B cell (primary cell): ENCODE measurements around the gene RSPRY1. TPM values are rescaled to one million over a fixed set of nuclear protein-coding genes. Genes with fewer than 3 reads are reported as not detected.

Experiments used
- ATAC-seq: fragments of 200-7000 bp; cut with Tn5 transposase; one replicate; pipeline ENCODE4 v1.10.0; 2021; ENCODE audit warnings: low read depth, mild to moderate bottlenecking, moderate number of reproducible peaks, moderate library complexity
- CTCF ChIA-PET: fragments of 350-600 bp; sonication (Branson Sonifier 250); formaldehyde crosslinking; loops from one replicate; lab custom pipeline; 2021; ENCODE audit warnings: antibody characterized with exemption, inconsistent platforms; lab: Charles Lee
- POLR2A ChIA-PET: fragments of 350-600 bp; sonication (Branson Sonifier 250); formaldehyde crosslinking; loops from one replicate; lab custom pipeline; 2021; ENCODE audit warnings: antibody characterized with exemption; lab: Charles Lee
- DNase-seq: peaks from one replicate; pipeline ENCODE4 v3.0.0; 2013
- H2AFZ ChIP-seq: 2 replicates; pipeline ENCODE4 v1.6.1; 2012; ENCODE audit warnings: mild to moderate bottlenecking, low read depth, low read length; ENCODE audit not compliant: insufficient read depth, poor library complexity, severe bottlenecking
- H3K27ac ChIP-seq, 2 donors: 1 replicate in 1 of 2; 2 replicates in 1 of 2; pipeline ENCODE4 v1.5.1; 2012 to 2013; ENCODE audit warnings: low read length in 2 of 2, mild to moderate bottlenecking in 2 of 2, moderate library complexity in 1 of 2
- H3K27me3 ChIP-seq, 4 experiments: fragments of 200-600 bp in 1 of 4; sonication (generic) in 1 of 4; replicated peaks in 1 of 4; 1 replicate in 2 of 4; 2 replicates in 2 of 4; pipeline versions ENCODE4 v1.6.1 to v1.7.0; 2013 to 2016; ENCODE audit warnings: low read length in 3 of 4, mild to moderate bottlenecking in 2 of 4, mixed read lengths in 1 of 4, moderate library complexity in 1 of 4; ENCODE audit not compliant: insufficient read depth in 4 of 4, control insufficient read depth in 3 of 4; ENCODE audit errors: control extremely low read depth in 1 of 4
- H3K36me3 ChIP-seq, 2 experiments: replicated peaks in 1 of 2; 1 replicate in 1 of 2; 2 replicates in 1 of 2; pipeline versions ENCODE4 v1.6.1 to v1.7.1; 2013; ENCODE audit warnings: low read length in 1 of 2; ENCODE audit not compliant: insufficient read depth in 2 of 2, control insufficient read depth in 1 of 2; ENCODE audit errors: control extremely low read depth in 1 of 2, extremely low read depth in 1 of 2
- H3K4me1 ChIP-seq, 2 donors: fragments of 200-600 bp in 1 of 2; sonication (generic) in 1 of 2; 1 replicate in 1 of 2; 2 replicates in 1 of 2; pipeline versions ENCODE4 v1.5.1 to v1.6.1; 2013 to 2017; ENCODE audit warnings: low read length in 2 of 2; ENCODE audit not compliant: control insufficient read depth in 2 of 2, insufficient read depth in 2 of 2
- H3K4me2 ChIP-seq: replicated peaks from 2 replicates; pipeline ENCODE3; 2012; ENCODE audit warnings: mild to moderate bottlenecking, low read depth, low read length; ENCODE audit not compliant: poor library complexity, severe bottlenecking
- H3K4me3 ChIP-seq, 5 experiments: fragments of 200-600 bp in 1 of 5; sonication (generic) in 1 of 5; 1 replicate in 3 of 5; 2 replicates in 2 of 5; pipeline versions ENCODE4 v1.5.1 to v1.7.0; 2011 to 2016; ENCODE audit warnings: low read length in 4 of 5, mild to moderate bottlenecking in 4 of 5, low read depth in 2 of 5, control low read depth in 1 of 5, moderate library complexity in 1 of 5; ENCODE audit not compliant: insufficient read depth in 1 of 5; ENCODE audit errors: control extremely low read depth in 1 of 5, extremely low read depth in 1 of 5
- H3K79me2 ChIP-seq: fragments of 200-600 bp; sonication (generic); one replicate; pipeline ENCODE4 v1.6.0; 2016; ENCODE audit warnings: low read length; ENCODE audit not compliant: control insufficient read depth, insufficient read depth
- H3K9ac ChIP-seq: fragments of 200-600 bp; sonication (generic); 2 replicates; pipeline ENCODE4 v1.6.1; 2017; ENCODE audit warnings: mild to moderate bottlenecking, low read length, moderate library complexity
- H3K9me3 ChIP-seq, 3 donors: one replicate each; pipeline versions ENCODE4 v1.6.1 to v1.7.1; 2013; ENCODE audit warnings: low read length in 2 of 3; ENCODE audit not compliant: control insufficient read depth in 2 of 3, insufficient read depth in 1 of 3; ENCODE audit errors: control extremely low read depth in 1 of 3
- H4K20me1 ChIP-seq: 2 replicates; pipeline ENCODE4 v1.6.0; 2012; ENCODE audit warnings: mild to moderate bottlenecking, low read length; ENCODE audit not compliant: insufficient read depth, control insufficient read depth, poor library complexity, severe bottlenecking
- H3K27ac Mint-ChIP-seq: one replicate; pipeline ENCODE4 v1.8.0; 2021; ENCODE audit warnings: mixed read lengths
- H3K27me3 Mint-ChIP-seq: one replicate; pipeline ENCODE4 v1.8.0; 2021; ENCODE audit warnings: mixed read lengths
- H3K4me1 Mint-ChIP-seq: one replicate; pipeline ENCODE4 v1.8.0; 2021; ENCODE audit warnings: mixed read lengths
- H3K4me3 Mint-ChIP-seq: one replicate; pipeline ENCODE4 v1.8.0; 2021; ENCODE audit warnings: mixed read lengths
- H3K9me3 Mint-ChIP-seq: one replicate; pipeline ENCODE4 v1.8.0; 2022; ENCODE audit warnings: mixed read lengths; ENCODE audit not compliant: insufficient read depth
- EZH2 ChIP-seq: IDR thresholded peaks from 2 replicates; pipeline ENCODE4 v1.6.1; 2012; ENCODE audit warnings: borderline replicate concordance, low read depth, mild to moderate bottlenecking, moderate library complexity, low read length; ENCODE audit not compliant: insufficient read depth, poor library complexity, severe bottlenecking
- WGBS: methylation state at CpG from one replicate; pipeline ENCODE4 v1.1.5; 2013; ENCODE audit warnings: missing lambda C conversion rate; ENCODE audit not compliant: insufficient coverage; 5-methylcytosine and 5-hydroxymethylcytosine counted together
- intact Hi-C: fragments of 100-400 bp; cut with micrococcal nuclease; formaldehyde crosslinking; loops from one replicate; pipeline ENCODE4 v1.10.0; 2022
- polyA plus RNA-seq: library from polyadenylated mRNA; depleted of rRNA; stranded (reverse); fragments of >200 nt; gene quantifications from 2 replicates; pipeline ENCODE4 v1.2.3, GENCODE V29; 2012
- total RNA-seq, 2 donors: library from RNA; stranded (reverse); fragments of 120-200 nt in 1 of 2; gene quantifications; 1 replicate in 1 of 2; 2 replicates in 1 of 2; pipeline versions ENCODE4 v1.2.3 to v1.2.4, GENCODE V29; 2013 to 2022
- TF ChIP-seq, protein P1 (sequence below): fragments of 200-600 bp; IDR thresholded peaks from one replicate; pipeline ENCODE4 v1.8.0; 2022; ENCODE audit warnings: antibody characterized with exemption, mild to moderate bottlenecking

Gene RSPRY1
- total and polyA plus RNA-seq, 2 donors (not counting 1 experiment from before 2014, with no cell fraction given) = 9.6 to 38.4 TPM

DNA sequence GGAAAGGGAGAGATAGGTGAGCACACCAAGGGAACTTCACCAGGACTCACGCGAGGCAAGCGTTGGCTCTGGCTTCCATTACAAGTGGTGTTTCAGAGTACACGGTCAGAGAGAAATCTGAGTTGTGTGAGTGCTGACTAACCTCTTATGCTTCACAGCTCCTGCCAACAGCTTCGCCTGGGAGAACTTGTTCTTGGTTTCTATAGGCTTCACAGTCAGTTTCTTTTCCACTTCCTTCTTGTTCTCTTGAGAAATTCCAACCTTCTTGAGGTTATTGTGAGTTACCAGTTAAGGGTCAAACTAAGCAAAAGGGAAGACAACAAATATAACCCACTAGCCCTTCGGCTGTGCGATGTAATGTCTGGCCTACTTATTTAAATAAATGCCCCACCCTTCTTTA lies 19.2 kb upstream of the RSPRY1 start:
- no peak overlapping the region for H3K27ac ChIP-seq
- H3K9me3 ChIP-seq = no peaks in the 10 kb centered on the region
- no peak for TF ChIP-seq EZH2
- TF ChIP-seq, protein P1, sequence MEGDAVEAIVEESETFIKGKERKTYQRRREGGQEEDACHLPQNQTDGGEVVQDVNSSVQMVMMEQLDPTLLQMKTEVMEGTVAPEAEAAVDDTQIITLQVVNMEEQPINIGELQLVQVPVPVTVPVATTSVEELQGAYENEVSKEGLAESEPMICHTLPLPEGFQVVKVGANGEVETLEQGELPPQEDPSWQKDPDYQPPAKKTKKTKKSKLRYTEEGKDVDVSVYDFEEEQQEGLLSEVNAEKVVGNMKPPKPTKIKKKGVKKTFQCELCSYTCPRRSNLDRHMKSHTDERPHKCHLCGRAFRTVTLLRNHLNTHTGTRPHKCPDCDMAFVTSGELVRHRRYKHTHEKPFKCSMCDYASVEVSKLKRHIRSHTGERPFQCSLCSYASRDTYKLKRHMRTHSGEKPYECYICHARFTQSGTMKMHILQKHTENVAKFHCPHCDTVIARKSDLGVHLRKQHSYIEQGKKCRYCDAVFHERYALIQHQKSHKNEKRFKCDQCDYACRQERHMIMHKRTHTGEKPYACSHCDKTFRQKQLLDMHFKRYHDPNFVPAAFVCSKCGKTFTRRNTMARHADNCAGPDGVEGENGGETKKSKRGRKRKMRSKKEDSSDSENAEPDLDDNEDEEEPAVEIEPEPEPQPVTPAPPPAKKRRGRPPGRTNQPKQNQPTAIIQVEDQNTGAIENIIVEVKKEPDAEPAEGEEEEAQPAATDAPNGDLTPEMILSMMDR = no peak
- H3K9me3 Mint-ChIP-seq = no peaks in the 10 kb centered on the region
- peaks cover 8% of the 10 kb centered on the region for H3K4me1 Mint-ChIP-seq
- H3K9ac ChIP-seq = no peak overlapping the region
- intact Hi-C loops = loop anchor here (5.0 to 10.0 kb wide), 2 partner anchors 232 to 300 kb away; partner anchors contain the start of genes HERPUD1 and SLC12A3
- H4K20me1 ChIP-seq = peaks cover 4% of the 10 kb centered on the region
- H3K27me3 ChIP-seq = no peaks in the 10 kb centered on the region
- peaks cover 21% of the 10 kb centered on the region for H3K79me2 ChIP-seq
- H2AFZ ChIP-seq = no peak overlapping the region
- H3K4me2 ChIP-seq = no peak overlapping the region
- no peak overlapping the region for H3K4me3 Mint-ChIP-seq
- H3K36me3 ChIP-seq = peaks cover 1 to 75% of the 10 kb centered on the region in 2 experiments
- H3K4me1 ChIP-seq = no peaks in the 10 kb centered on the region
- no peak overlapping the region for H3K4me3 ChIP-seq
- DNase-seq (no peak), ATAC-seq (no peak)
- H3K27me3 Mint-ChIP-seq = no peaks in the 10 kb centered on the region
- no peak overlapping the region for H3K27ac Mint-ChIP-seq
- ChIA-PET CTCF (interaction anchor here (1.0 to 1.8 kb wide), 3 partner anchors 15 to 389 kb away, joined by 3 to 4 read pairs (median 3); no protein-coding TSS in a partner anchor), POLR2A (no interaction called here)
- 96% methylated on average over 3 of the region's 7 CpGs for WGBS

DNA sequence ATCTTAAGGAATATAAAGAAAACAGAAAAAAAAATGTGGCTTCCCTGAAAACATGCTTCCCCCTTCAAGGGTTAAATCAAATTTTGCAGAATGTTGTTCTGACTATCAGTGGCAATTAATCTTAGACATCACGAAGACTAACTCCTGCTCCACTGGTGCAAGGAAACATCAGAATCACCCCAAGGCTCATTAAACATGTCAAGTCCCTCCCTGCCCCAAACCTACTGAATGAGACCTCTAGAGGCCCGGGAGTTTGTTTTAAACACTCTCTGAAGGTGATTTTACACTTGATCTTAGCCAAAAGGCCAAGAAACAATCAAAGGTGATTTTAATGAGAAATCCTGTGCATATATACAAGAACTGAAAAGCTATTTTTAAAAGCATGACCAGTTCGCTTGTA lies 18.6 kb upstream of the RSPRY1 start:
- H3K4me1 Mint-ChIP-seq = peaks cover 8% of the 10 kb centered on the region
- H3K9me3 Mint-ChIP-seq = no peaks in the 10 kb centered on the region
- Histone ChIP-seq H4K20me1 (peaks cover 4% of the 10 kb centered on the region), H3K9me3 (no peaks in the 10 kb centered on the region), H3K4me3 (no peak overlapping the region), H3K27me3 (no peaks in the 10 kb centered on the region), H3K4me2 (no peak overlapping the region), H3K27ac (no peak overlapping the region), H3K79me2 (peaks cover 18% of the 10 kb centered on the region), H3K36me3 (peaks cover 1 to 77% of the 10 kb centered on the region in 2 experiments), H3K9ac (no peak overlapping the region), H3K4me1 (no peaks in the 10 kb centered on the region), H2AFZ (no peak overlapping the region)
- no peak for TF ChIP-seq EZH2
- TF ChIP-seq, protein P1 = no peak
- H3K27me3 Mint-ChIP-seq = no peaks in the 10 kb centered on the region
- CTCF ChIA-PET = interaction anchor here (0.7 to 1.0 kb wide), 3 partner anchors 74 to 375 kb away, joined by 3 to 8 read pairs (median 5); no protein-coding TSS in a partner anchor
- intact Hi-C loops = loop anchor here (5.0 to 10.0 kb wide), 2 partner anchors 233 to 300 kb away; partner anchors contain the start of genes HERPUD1 and SLC12A3
- DNase-seq = no peak
- H3K4me3 Mint-ChIP-seq = no peak overlapping the region
- no peak for ATAC-seq
- H3K27ac Mint-ChIP-seq = no peak overlapping the region
- POLR2A ChIA-PET = no interaction called here
- 83% methylated on average over 2 of the region's 3 CpGs for WGBS
